B cell (primary cell): ENCODE data around the gene CCL26. TPM values are rescaled to one million over a fixed set of nuclear protein-coding genes. Genes with fewer than 3 reads are reported as not detected.

Experiments
- ATAC-seq: fragments of 200-7000 bp; cut with Tn5 transposase; one replicate; pipeline ENCODE4 v1.10.0; 2021; ENCODE audit warnings: low read depth, mild to moderate bottlenecking, moderate number of reproducible peaks, moderate library complexity
- CTCF ChIA-PET: fragments of 350-600 bp; sonication (Branson Sonifier 250); formaldehyde crosslinking; loops from one replicate; lab custom pipeline; 2021; ENCODE audit warnings: antibody characterized with exemption, inconsistent platforms; lab: Charles Lee
- POLR2A ChIA-PET: fragments of 350-600 bp; sonication (Branson Sonifier 250); formaldehyde crosslinking; loops from one replicate; lab custom pipeline; 2021; ENCODE audit warnings: antibody characterized with exemption; lab: Charles Lee
- DNase-seq: peaks from one replicate; pipeline ENCODE4 v3.0.0; 2013
- H2AFZ ChIP-seq: 2 replicates; pipeline ENCODE4 v1.6.1; 2012; ENCODE audit warnings: mild to moderate bottlenecking, low read depth, low read length; ENCODE audit not compliant: insufficient read depth, poor library complexity, severe bottlenecking
- H3K27ac ChIP-seq, 2 donors: 1 replicate in 1 of 2; 2 replicates in 1 of 2; pipeline ENCODE4 v1.5.1; 2012 to 2013; ENCODE audit warnings: low read length in 2 of 2, mild to moderate bottlenecking in 2 of 2, moderate library complexity in 1 of 2
- H3K27me3 ChIP-seq, 4 experiments: fragments of 200-600 bp in 1 of 4; sonication (generic) in 1 of 4; replicated peaks in 1 of 4; 1 replicate in 2 of 4; 2 replicates in 2 of 4; pipeline versions ENCODE4 v1.6.1 to v1.7.0; 2013 to 2016; ENCODE audit warnings: low read length in 3 of 4, mild to moderate bottlenecking in 2 of 4, mixed read lengths in 1 of 4, moderate library complexity in 1 of 4; ENCODE audit not compliant: insufficient read depth in 4 of 4, control insufficient read depth in 3 of 4; ENCODE audit errors: control extremely low read depth in 1 of 4
- H3K36me3 ChIP-seq, 2 experiments: replicated peaks in 1 of 2; 1 replicate in 1 of 2; 2 replicates in 1 of 2; pipeline versions ENCODE4 v1.6.1 to v1.7.1; 2013; ENCODE audit warnings: low read length in 1 of 2; ENCODE audit not compliant: insufficient read depth in 2 of 2, control insufficient read depth in 1 of 2; ENCODE audit errors: control extremely low read depth in 1 of 2, extremely low read depth in 1 of 2
- H3K4me1 ChIP-seq, 2 donors: fragments of 200-600 bp in 1 of 2; sonication (generic) in 1 of 2; 1 replicate in 1 of 2; 2 replicates in 1 of 2; pipeline versions ENCODE4 v1.5.1 to v1.6.1; 2013 to 2017; ENCODE audit warnings: low read length in 2 of 2; ENCODE audit not compliant: control insufficient read depth in 2 of 2, insufficient read depth in 2 of 2
- H3K4me2 ChIP-seq: replicated peaks from 2 replicates; pipeline ENCODE3; 2012; ENCODE audit warnings: mild to moderate bottlenecking, low read depth, low read length; ENCODE audit not compliant: poor library complexity, severe bottlenecking
- H3K4me3 ChIP-seq, 5 experiments: fragments of 200-600 bp in 1 of 5; sonication (generic) in 1 of 5; 1 replicate in 3 of 5; 2 replicates in 2 of 5; pipeline versions ENCODE4 v1.5.1 to v1.7.0; 2011 to 2016; ENCODE audit warnings: low read length in 4 of 5, mild to moderate bottlenecking in 4 of 5, low read depth in 2 of 5, control low read depth in 1 of 5, moderate library complexity in 1 of 5; ENCODE audit not compliant: insufficient read depth in 1 of 5; ENCODE audit errors: control extremely low read depth in 1 of 5, extremely low read depth in 1 of 5
- H3K79me2 ChIP-seq: fragments of 200-600 bp; sonication (generic); one replicate; pipeline ENCODE4 v1.6.0; 2016; ENCODE audit warnings: low read length; ENCODE audit not compliant: control insufficient read depth, insufficient read depth
- H3K9ac ChIP-seq: fragments of 200-600 bp; sonication (generic); 2 replicates; pipeline ENCODE4 v1.6.1; 2017; ENCODE audit warnings: mild to moderate bottlenecking, low read length, moderate library complexity
- H3K9me3 ChIP-seq, 3 donors: one replicate each; pipeline versions ENCODE4 v1.6.1 to v1.7.1; 2013; ENCODE audit warnings: low read length in 2 of 3; ENCODE audit not compliant: control insufficient read depth in 2 of 3, insufficient read depth in 1 of 3; ENCODE audit errors: control extremely low read depth in 1 of 3
- H4K20me1 ChIP-seq: 2 replicates; pipeline ENCODE4 v1.6.0; 2012; ENCODE audit warnings: mild to moderate bottlenecking, low read length; ENCODE audit not compliant: insufficient read depth, control insufficient read depth, poor library complexity, severe bottlenecking
- H3K27ac Mint-ChIP-seq: one replicate; pipeline ENCODE4 v1.8.0; 2021; ENCODE audit warnings: mixed read lengths
- H3K27me3 Mint-ChIP-seq: one replicate; pipeline ENCODE4 v1.8.0; 2021; ENCODE audit warnings: mixed read lengths
- H3K4me1 Mint-ChIP-seq: one replicate; pipeline ENCODE4 v1.8.0; 2021; ENCODE audit warnings: mixed read lengths
- H3K4me3 Mint-ChIP-seq: one replicate; pipeline ENCODE4 v1.8.0; 2021; ENCODE audit warnings: mixed read lengths
- H3K9me3 Mint-ChIP-seq: one replicate; pipeline ENCODE4 v1.8.0; 2022; ENCODE audit warnings: mixed read lengths; ENCODE audit not compliant: insufficient read depth
- CTCF ChIP-seq: fragments of 200-600 bp; IDR thresholded peaks from one replicate; pipeline ENCODE4 v1.8.0; 2022; ENCODE audit warnings: antibody characterized with exemption, mild to moderate bottlenecking
- EZH2 ChIP-seq: IDR thresholded peaks from 2 replicates; pipeline ENCODE4 v1.6.1; 2012; ENCODE audit warnings: borderline replicate concordance, low read depth, mild to moderate bottlenecking, moderate library complexity, low read length; ENCODE audit not compliant: insufficient read depth, poor library complexity, severe bottlenecking
- WGBS: methylation state at CpG from one replicate; pipeline ENCODE4 v1.1.5; 2013; ENCODE audit warnings: missing lambda C conversion rate; ENCODE audit not compliant: insufficient coverage; 5-methylcytosine and 5-hydroxymethylcytosine counted together
- intact Hi-C: fragments of 100-400 bp; cut with micrococcal nuclease; formaldehyde crosslinking; loops from one replicate; pipeline ENCODE4 v1.10.0; 2022
- polyA plus RNA-seq: library from polyadenylated mRNA; depleted of rRNA; stranded (reverse); fragments of >200 nt; gene quantifications from 2 replicates; pipeline ENCODE4 v1.2.3, GENCODE V29; 2012
- total RNA-seq, 2 donors: library from RNA; stranded (reverse); fragments of 120-200 nt in 1 of 2; gene quantifications; 1 replicate in 1 of 2; 2 replicates in 1 of 2; pipeline versions ENCODE4 v1.2.3 to v1.2.4, GENCODE V29; 2013 to 2022

The CCL26 gene
- total and polyA plus RNA-seq, 2 donors (not counting 1 experiment from before 2014, with no cell fraction given) = not detected

DNA sequence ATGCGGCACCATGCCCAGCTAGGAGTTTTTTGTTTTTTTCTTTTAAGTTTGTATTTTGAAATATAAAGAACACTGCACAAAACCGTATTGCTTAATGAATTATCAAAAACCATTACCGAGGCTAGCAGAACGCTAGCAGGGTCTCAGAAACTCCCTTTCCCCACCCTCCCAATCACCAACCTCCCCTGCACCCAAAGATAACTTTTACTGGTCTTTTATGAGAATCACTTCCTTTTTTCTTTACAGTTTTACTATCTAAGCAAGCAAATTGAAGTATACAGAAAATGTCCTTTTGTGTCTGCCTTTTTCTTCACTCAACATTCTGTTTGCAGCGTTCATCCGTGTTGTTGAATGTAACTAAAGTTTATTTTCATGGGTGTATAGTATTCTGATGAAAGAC is 46.7 kb downstream of the CCL26 start:
- POLR2A ChIA-PET = interaction anchor here (0.5 kb wide), 1 partner anchor 38 kb away, joined by 4 read pairs; no protein-coding TSS in a partner anchor
- H3K4me2 ChIP-seq = peak overlapping the region; percentile 6

GRCh38 chr7:75723444-75723843 is 48.6 kb downstream of the CCL26 start:
- TF ChIP-seq CTCF (no peak), EZH2 (no peak)
- H3K9me3 ChIP-seq = no peaks in the 10 kb centered on the region
- H3K4me1 Mint-ChIP-seq = peaks cover 28% of the 10 kb centered on the region
- H3K27ac Mint-ChIP-seq = no peak overlapping the region
- intact Hi-C loops = no loop called here
- ChIA-PET CTCF (no interaction called here), POLR2A (no interaction called here)
- WGBS = 93% methylated on average over 3 of the region's 3 CpGs
- no peaks in the 10 kb centered on the region for H3K9me3 Mint-ChIP-seq
- ATAC-seq = no peak
- no peak overlapping the region for H3K4me2 ChIP-seq
- peaks cover 22 to 34% of the 10 kb centered on the region in 2 donors for H3K4me1 ChIP-seq
- H3K4me3 Mint-ChIP-seq = no peak overlapping the region
- no peaks in the 10 kb centered on the region for H3K27me3 ChIP-seq
- H4K20me1 ChIP-seq = no peaks in the 10 kb centered on the region
- H3K79me2 ChIP-seq = no peaks in the 10 kb centered on the region
- no peaks in the 10 kb centered on the region for H3K27me3 Mint-ChIP-seq
- no peaks in the 10 kb centered on the region for H3K36me3 ChIP-seq
- H3K27ac ChIP-seq = no peak overlapping the region
- no peak overlapping the region for H2AFZ ChIP-seq
- no peak for DNase-seq
- no peak overlapping the region for H3K4me3 ChIP-seq
- no peak overlapping the region for H3K9ac ChIP-seq

More for the DNA sequence above, 46.7 kb downstream of the CCL26 start:
- CTCF ChIA-PET = no interaction called here
- Mint-ChIP-seq H3K9me3 (no peaks in the 10 kb centered on the region), H3K4me3 (peak overlapping the region; percentile 51), H3K4me1 (peaks cover 40% of the 10 kb centered on the region), H3K27me3 (no peaks in the 10 kb centered on the region), H3K27ac (peak overlapping the region; percentile 73)
- H3K27ac ChIP-seq = no peak overlapping the region
- H3K4me3 ChIP-seq = no peak overlapping the region
- intact Hi-C loops = no loop called here
- ATAC-seq (peak; percentile 54), DNase-seq (peak; percentile 33)
- H4K20me1 ChIP-seq = no peaks in the 10 kb centered on the region
- TF ChIP-seq CTCF (no peak), EZH2 (no peak)
- H3K9me3 ChIP-seq = no peaks in the 10 kb centered on the region
- no peaks in the 10 kb centered on the region for H3K27me3 ChIP-seq
- H2AFZ ChIP-seq = no peak overlapping the region
- H3K79me2 ChIP-seq = no peaks in the 10 kb centered on the region
- no peak overlapping the region for H3K9ac ChIP-seq
- WGBS = no CpG with 5 or more reads among the region's 6 CpGs
- peaks cover 33 to 50% of the 10 kb centered on the region in 2 donors for H3K4me1 ChIP-seq
- H3K36me3 ChIP-seq = no peaks in the 10 kb centered on the region
